GM21367 (cell line): Measurements from ENCODE around the gene GARS1.
"Not testable (repeated sequence)": the region's sequence is repeated elsewhere in the genome, so short reads cannot be mapped to it uniquely, and the experiment has no call there.

ENCODE experiments used
- ATAC-seq: cut with Tn5 transposase; IDR thresholded peaks from one replicate; pipeline ENCODE4 v1.9.1; 2021; ENCODE audit not compliant: unreplicated experiment

The GARS1 gene

GRCh38 chr7:30572212-30572841 is 22.4 kb upstream of the GARS1 start:
- no peak for ATAC-seq

GRCh38 chr7:30575910-30576309 is 18.8 kb upstream of the GARS1 start:
- ATAC-seq, result no peak

DNA sequence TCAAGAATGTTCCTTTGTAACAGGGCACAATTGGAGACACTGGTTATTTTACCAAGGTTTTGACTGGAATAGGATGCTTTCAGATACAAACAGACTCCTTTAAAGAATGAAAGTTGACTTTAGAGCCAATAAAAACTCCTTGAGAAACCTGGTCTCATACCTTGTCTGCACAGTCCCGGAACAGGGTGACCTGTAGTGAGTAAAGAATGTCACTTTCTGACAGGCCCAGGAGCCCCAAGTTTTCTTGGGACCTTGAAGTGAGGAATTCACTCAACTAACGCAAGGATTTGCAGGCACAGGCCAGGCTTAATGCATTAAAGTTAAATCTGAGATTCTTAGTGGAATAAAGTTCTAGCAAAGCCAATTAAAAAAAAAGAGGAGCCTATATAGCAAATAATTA is 11.5 kb upstream of the GARS1 start:
- no peak for ATAC-seq

- no peak for ATAC-seq
These were observed 10.3 kb upstream of the GARS1 start for GRCh38 chr7:30584415-30584814.

DNA sequence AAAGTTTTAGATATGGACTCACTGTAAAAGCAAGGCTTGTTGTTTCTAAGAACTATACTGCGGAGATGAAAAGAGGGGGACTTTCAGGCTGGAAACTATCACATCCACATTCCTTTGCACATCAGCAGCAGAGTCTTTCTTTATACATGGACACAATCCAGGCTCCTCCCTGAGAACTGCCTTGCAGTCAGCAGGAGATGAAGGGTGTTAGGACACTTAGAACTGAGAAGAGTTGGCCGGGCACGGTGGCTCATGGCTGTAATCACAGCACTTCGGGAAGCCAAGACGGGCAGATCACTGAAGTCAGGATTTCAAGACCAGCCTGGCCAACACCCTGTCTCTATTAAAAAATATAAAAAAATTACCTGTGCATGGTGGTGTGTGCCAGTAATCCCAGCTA is 9.7 kb upstream of the GARS1 start:
- ATAC-seq, result no peak

GRCh38 chr7:30585675-30586074 is 9.0 kb upstream of the GARS1 start:
- no peak for ATAC-seq

DNA sequence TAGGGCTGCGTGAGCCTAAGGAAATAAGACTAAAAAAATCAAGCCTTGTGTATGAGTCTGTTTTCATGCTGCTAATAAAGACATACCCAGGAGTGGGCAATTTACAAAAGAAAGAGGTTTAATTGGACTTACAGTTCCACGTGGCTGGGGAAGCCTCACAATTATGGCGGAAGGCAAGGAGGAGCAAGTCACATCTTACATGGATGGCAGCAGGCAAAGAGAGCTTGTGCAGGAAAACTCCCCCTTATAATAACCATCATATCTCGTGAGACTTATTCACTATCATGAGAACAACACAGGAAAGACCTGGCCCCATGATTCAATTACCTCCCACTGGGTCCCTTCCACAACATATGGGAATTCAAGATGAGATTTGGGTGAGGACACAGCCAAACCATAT is 7.1 kb upstream of the GARS1 start:
- ATAC-seq, result not testable (repeated sequence)

DNA sequence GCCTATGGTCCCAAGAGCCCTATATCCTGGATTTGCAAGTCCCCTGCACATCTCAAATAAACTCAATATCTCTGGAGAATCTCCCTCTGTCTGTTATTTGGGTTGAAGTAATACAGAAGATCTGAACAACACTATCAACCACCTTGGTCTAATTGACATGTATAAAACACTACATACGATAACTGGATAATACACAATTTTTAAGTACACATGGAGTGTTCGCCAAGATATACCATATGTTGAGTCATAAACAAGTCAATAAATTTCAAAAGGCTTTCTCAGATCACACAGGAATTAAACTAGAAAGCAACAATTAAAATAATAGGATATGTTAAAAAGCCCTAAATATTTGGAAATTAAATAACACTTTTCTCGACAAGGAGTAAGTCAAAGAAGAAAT is 5.6 kb upstream of the GARS1 start:
- ATAC-seq, result no peak

GRCh38 chr7:30594048-30594539 is 584 bp upstream of the GARS1 start:
- peak; percentile 27 for ATAC-seq

- ATAC-seq, result no peak
These were observed 847 bp downstream of the GARS1 start for GRCh38 chr7:30595436-30596013.

- ATAC-seq, result no peak
These were observed 1.4 kb downstream of the GARS1 start for GRCh38 chr7:30596014-30596641.

DNA sequence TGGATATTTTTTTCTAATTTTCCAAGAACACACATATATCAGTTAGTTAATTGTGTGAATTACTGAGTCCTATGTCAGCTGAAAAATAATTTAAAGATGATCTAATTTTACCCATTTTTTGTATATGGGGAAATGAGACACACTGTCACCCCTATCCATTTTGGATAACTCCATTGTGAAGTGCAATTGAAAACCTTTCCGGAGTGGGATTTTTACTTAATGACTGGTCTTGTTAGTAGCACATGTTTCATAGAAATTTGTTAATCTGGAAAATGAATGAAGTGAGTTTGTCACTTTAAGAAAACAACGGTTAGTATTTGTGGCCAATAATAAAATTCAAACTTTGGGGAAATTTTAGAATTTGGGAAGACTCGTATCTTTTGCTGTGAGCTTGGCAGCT is 2.0 kb downstream of the GARS1 start:
- no peak for ATAC-seq

- no peak for ATAC-seq
These were observed 3.6 kb downstream of the GARS1 start for GRCh38 chr7:30598121-30598876.

- ATAC-seq, result no peak
These were observed 10.2 kb downstream of the GARS1 start for GRCh38 chr7:30604901-30605300.

- ATAC-seq, result no peak
These were observed 11.2 kb downstream of the GARS1 start for GRCh38 chr7:30605832-30606231.

DNA sequence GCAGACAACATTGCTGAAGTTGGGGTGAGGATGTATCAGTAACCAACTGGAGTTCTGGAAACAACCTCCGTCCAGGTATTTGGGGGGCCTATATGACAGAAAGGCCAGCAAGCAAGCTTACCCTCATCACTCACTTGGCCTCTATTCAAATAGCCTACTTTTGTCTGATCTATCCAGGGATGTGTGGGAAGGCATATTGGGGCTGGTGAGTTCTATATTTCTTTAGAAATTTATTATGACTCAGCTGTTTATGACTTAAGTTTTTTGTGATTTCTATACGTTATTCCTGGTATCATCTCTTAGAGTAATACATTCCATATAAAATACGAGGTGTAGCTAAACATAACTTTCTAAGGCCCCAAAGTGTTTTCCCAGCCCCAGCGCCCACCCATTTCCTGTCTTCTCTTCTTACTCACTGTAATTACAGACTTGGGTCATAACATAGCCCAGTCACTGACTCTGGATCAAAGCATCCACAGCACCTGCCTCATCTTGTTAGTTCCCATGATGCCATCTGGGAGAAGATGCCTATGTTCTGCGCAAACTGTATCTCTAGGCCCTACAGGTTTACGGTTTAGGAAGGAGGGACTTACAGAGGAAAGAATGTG is 18.1 kb downstream of the GARS1 start:
- no peak for ATAC-seq

DNA sequence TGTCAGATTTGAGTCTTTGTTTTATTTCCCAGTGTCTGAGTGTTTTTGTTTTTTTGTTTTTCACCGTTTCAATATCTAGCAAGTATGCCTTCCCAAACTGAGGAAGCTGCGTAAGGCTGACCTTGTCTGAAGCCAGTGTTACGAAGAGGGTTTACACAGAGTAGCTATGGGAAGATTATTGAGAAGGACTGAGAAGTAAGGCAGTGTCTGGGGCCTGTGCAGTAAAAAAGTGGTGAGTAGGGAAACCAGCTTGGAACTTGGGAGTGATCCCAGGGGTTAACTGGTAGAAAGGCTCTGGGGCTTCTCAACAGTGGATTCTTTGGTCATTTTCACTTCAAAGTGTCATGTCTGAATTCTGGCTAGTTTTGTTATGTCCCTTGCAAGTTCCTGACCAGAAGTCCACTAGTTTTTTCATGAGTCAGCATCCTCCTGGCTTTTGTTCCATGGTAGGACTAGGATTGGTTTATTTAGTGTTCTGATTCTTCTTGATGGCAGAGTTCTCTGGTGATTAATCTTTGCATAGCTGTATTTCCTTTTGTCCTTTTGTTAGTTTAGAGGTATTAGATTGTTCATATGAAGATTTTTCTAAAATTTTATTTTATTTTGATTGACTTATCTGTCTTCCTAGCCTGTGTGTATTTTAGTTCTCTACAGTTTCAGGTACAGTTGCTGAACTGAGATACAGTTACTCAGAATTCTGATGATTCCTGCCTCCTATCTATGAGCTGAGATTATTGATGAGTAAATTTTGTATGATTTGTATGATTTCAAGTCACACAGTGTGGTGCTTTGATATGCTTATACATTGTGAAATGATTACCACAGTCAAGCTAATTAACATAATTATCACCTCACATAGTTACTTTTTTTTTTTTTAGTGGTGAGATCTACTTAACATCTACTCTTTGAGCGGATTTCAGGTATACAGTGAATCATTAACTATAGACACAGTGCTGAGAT is 19.0 kb downstream of the GARS1 start:
- ATAC-seq, result no peak

GRCh38 chr7:30616318-30616717 is 21.6 kb downstream of the GARS1 start:
- no peak for ATAC-seq

DNA sequence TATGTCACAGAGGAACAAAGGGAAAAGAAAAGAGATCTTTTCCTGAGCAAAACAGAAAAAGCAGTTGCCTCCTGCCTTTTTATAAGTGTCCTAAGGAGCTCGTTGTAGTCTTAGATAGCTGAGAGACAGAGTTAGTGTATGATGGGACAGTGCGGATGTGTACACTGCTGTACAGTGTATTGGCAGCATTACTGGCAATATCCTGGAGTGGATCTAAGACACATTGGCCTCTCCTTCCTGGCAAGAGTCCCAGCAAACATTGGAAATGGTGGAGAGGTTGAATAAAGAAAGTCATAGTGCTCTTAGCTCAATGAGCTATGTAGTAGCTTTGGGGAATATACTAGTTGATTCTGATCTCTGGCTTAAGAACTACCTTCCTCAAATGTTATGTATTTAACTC is 22.7 kb downstream of the GARS1 start:
- ATAC-seq, result no peak

DNA sequence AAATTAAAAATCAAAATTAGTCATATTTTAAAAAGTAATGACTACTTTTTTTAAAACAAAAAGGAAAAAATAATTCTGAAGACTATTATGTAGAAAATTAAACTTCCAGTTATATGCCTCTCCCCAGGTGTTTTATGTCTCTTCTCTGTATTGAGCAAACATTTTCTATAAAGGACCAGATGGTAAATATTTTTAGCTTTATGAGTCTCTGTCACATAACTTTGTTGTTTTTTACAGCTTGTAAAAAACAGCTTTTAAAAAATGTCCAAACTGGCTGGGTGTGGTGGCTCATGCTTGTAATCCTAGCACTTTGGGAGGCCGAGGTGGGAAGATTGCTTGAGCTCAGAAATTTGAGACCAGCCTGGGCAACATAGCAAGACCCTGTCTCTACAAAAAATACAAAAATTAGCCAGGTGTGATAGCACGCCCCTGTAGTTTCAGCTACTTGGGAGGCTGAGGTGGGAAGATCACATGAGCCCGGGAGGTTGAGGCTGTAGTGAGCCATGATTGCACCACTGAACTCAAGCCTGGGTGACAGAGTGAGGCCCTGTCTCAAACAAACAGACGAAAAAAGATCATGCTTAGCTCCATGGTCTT is 23.5 kb downstream of the GARS1 start:
- no peak for ATAC-seq
